Measurements from ENCODE around the gene CCNF. TPM values are rescaled to one million over a fixed set of nuclear protein-coding genes. Genes with fewer than 3 reads are reported as not detected.

Gene CCNF
- total and polyA plus RNA-seq, 2 of the 4 experiments (the other 2 are of a cell fraction) = 8.2 to 20.1 TPM

DNA sequence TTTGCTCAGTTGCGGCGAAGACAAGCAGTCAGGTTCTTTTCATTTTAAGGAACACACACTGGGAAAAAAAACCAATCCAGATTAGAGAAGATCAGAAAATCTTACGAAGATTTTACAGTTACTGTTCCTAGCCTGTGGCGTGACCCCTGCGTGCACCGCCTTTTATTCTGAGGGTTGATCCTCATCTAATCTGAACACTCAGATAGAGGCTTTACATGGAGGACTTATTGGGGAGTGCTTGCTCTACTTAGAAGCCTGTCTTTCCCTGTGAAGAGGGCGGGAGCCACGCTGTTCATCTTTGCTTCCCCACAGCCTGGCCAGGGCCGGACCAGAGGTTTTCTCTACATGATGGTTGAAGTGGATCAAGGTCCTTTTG, 47.1 kb downstream of the CCNF start:
- BruUV-seq (replicated peaks) = no TSS peak

More for the DNA sequence above, 47.1 kb downstream of the CCNF start:
- Histone ChIP-seq H2BK15ac (ENCODE audit: low read depth, low read length) (no peak overlapping the region), H3K4ac (ENCODE audit: low read depth, low read length) (no peak overlapping the region), H3K4me1 (ENCODE audit: control insufficient read depth, insufficient read depth, low read length) (peaks cover 10% of the 10 kb centered on the region), H2BK20ac (ENCODE audit: low read depth, low read length) (no peak overlapping the region), H2BK120ac (ENCODE audit: low read depth, low read length) (no peak overlapping the region), H4K5ac (ENCODE audit: low read depth, low read length) (no peak overlapping the region), H3K9me1 (ENCODE audit: insufficient read depth, low read length) (no peaks in the 10 kb centered on the region; the same call in 1 of the 2 replicates), H3K18ac (ENCODE audit: low read depth, low read length) (no peak overlapping the region), H4K8ac (ENCODE audit: low read depth in 2 of 2, low read length in 2 of 2) (no peak overlapping the region), H3K36me3 (ENCODE audit: control insufficient read depth, insufficient read depth, low read length) (no peaks in the 10 kb centered on the region), H2AK9ac (replicated peaks; ENCODE audit: low read depth, low read length, poor library complexity) (no peak overlapping the region), H3K4me2 (ENCODE audit: low read depth, low read length) (no peak overlapping the region), H4K91ac (ENCODE audit: insufficient read depth, low read depth, low read length) (no peak overlapping the region), H2AFZ (replicated peaks; ENCODE audit: low read length, poor library complexity) (no peak overlapping the region), H2AK5ac (ENCODE audit: low read depth, low read length) (no peak overlapping the region), H4K20me1 (ENCODE audit: insufficient read depth, low read length) (peaks cover 28% of the 10 kb centered on the region), H3K27me3 (ENCODE audit: control insufficient read depth, insufficient read depth, low read length) (no peaks in the 10 kb centered on the region; the same call in 1 of the 2 replicates), H2BK5ac (ENCODE audit: low read depth, low read length, poor library complexity, severe bottlenecking) (no peak overlapping the region), H3K56ac (ENCODE audit: extremely low read depth, insufficient read depth, low read length) (no peak overlapping the region), H3K4me3 (ENCODE audit: insufficient read depth, low read depth, low read length) (no peak overlapping the region), H3K79me1 (ENCODE audit: low read depth in 1 of 2, low read length in 2 of 2) (peaks cover 10 to 62% of the 10 kb centered on the region in 2 experiments; a peak in 3 of 4 replicates), H3K9me3 (ENCODE audit: control insufficient read depth, insufficient read depth, low read length) (no peaks in the 10 kb centered on the region), H3K14ac (replicated peaks; ENCODE audit: low read depth, low read length) (no peak overlapping the region), H3K9ac (ENCODE audit: low read depth, low read length) (no peak overlapping the region), H3K23ac (ENCODE audit: low read depth, low read length) (0 out of 2 replicates have a peak overlapping the region, but pooled peaks have one; percentile 65), H3K27ac (ENCODE audit: insufficient read depth, low read length) (no peak overlapping the region)
- intact Hi-C loops (cut with micrococcal nuclease) = no loop called here
- in situ Hi-C loops (cut with MboI; ENCODE audit: low sequenced_read_pairs) = no loop called here
- no peak for ATAC-seq (ENCODE audit: low read depth)
- CTCF ChIA-PET = no interaction called here
- no CpG with 5 or more reads among the region's 9 CpGs for whole genome bisulfite sequencing, 2 experiments (ENCODE audit: extremely low coverage in 2 of 2, insufficient read length in 1 of 2)
- DNase-seq = no peak
- no peak for TF ChIP-seq FOS (IDR thresholded peaks at IDR 0.05; ENCODE audit: low read depth, low read length)
- TF ChIP-seq, protein P1, sequence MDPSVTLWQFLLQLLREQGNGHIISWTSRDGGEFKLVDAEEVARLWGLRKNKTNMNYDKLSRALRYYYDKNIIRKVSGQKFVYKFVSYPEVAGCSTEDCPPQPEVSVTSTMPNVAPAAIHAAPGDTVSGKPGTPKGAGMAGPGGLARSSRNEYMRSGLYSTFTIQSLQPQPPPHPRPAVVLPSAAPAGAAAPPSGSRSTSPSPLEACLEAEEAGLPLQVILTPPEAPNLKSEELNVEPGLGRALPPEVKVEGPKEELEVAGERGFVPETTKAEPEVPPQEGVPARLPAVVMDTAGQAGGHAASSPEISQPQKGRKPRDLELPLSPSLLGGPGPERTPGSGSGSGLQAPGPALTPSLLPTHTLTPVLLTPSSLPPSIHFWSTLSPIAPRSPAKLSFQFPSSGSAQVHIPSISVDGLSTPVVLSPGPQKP (IDR thresholded peaks at IDR 0.05; ENCODE audit: borderline replicate concordance, low read depth, low read length) = no peak
- TF ChIP-seq MXI1 (IDR thresholded peaks at IDR 0.05; ENCODE audit: borderline replicate concordance, low read depth, low read length) = no peak
- TF ChIP-seq RFX5 (IDR thresholded peaks at IDR 0.05; ENCODE audit: low read depth, low read length) = no peak
- dilution Hi-C loops (cut with HindIII; ENCODE audit: low sequenced_read_pairs, unreplicated experiment) = no loop called here
- POLR2A ChIA-PET (ENCODE audit: unreplicated experiment) = no interaction called here

Measured in IMR-90 (cell line).